Liver (tissue), 9 donors: ENCODE results near the gene CFAP99. TPM values are rescaled to one million over a fixed set of nuclear protein-coding genes. Genes with fewer than 3 reads are reported as not detected.

Experiments used
- DNase-seq: peaks from one replicate; pipeline ENCODE4 v3.0.0-alpha.2; 2017; ENCODE audit warnings: low spot score
- H3K27ac ChIP-seq, 2 donors: one replicate each; pipeline ENCODE4 v1.7.0; 2013; ENCODE audit warnings: inconsistent platforms in 2 of 2, low read length in 2 of 2, control low read depth in 1 of 2, low read depth in 1 of 2, mild to moderate bottlenecking in 1 of 2
- H3K27me3 ChIP-seq, 4 donors: one replicate each; pipeline versions ENCODE4 v1.6.1 to v1.7.0; 2013; ENCODE audit warnings: low read length in 3 of 4, inconsistent platforms in 1 of 4, mild to moderate bottlenecking in 1 of 4, moderate library complexity in 1 of 4; ENCODE audit not compliant: control insufficient read depth in 4 of 4, insufficient read depth in 4 of 4
- H3K36me3 ChIP-seq, 4 donors: one replicate each; pipeline versions ENCODE4 v1.6.1 to v1.7.0; 2013; ENCODE audit warnings: low read length in 3 of 4, mild to moderate bottlenecking in 3 of 4, low read depth in 1 of 4, moderate library complexity in 1 of 4; ENCODE audit not compliant: control insufficient read depth in 4 of 4, insufficient read depth in 3 of 4
- H3K4me1 ChIP-seq, 4 donors: one replicate each; pipeline versions ENCODE4 v1.6.1 to v1.7.0; 2013; ENCODE audit warnings: low read length in 3 of 4, mild to moderate bottlenecking in 3 of 4, moderate library complexity in 1 of 4; ENCODE audit not compliant: control insufficient read depth in 4 of 4, insufficient read depth in 4 of 4
- H3K4me3 ChIP-seq, 3 donors: one replicate each; pipeline versions ENCODE4 v1.6.1 to v1.7.0; 2013; ENCODE audit warnings: low read length in 3 of 3, control low read depth in 1 of 3, low read depth in 1 of 3, mild to moderate bottlenecking in 1 of 3
- H3K9ac ChIP-seq, 2 donors: one replicate each; pipeline ENCODE4 v1.7.0; 2013; ENCODE audit warnings: low read length in 2 of 2, mild to moderate bottlenecking in 2 of 2, moderate library complexity in 2 of 2, control low read depth in 1 of 2, low read depth in 1 of 2
- H3K9me3 ChIP-seq, 4 donors: one replicate each; pipeline versions ENCODE4 v1.6.1 to v1.7.0; 2013; ENCODE audit warnings: low read length in 3 of 4; ENCODE audit not compliant: control insufficient read depth in 4 of 4
- ATF3 ChIP-seq: IDR thresholded peaks from 2 replicates; pipeline ENCODE4 v1.6.1; 2016; ENCODE audit warnings: antibody characterized with exemption
- CTCF ChIP-seq: fragments of 150-350 bp; IDR thresholded peaks from 2 replicates; pipeline ENCODE4 v1.5.1; 2017; ENCODE audit warnings: improper control_type of control experiment, low read depth, low read length; ENCODE audit not compliant: missing input control
- EGR1 ChIP-seq, 2 donors: IDR thresholded peaks; 2 replicates each; pipeline ENCODE4 v1.6.1; 2016 to 2018; ENCODE audit warnings: antibody characterized with exemption in 2 of 2, low read depth in 2 of 2
- FOXA1 ChIP-seq: IDR thresholded peaks from 2 replicates; pipeline ENCODE4 v1.6.1; 2016; ENCODE audit warnings: antibody characterized with exemption
- FOXA2 ChIP-seq: IDR thresholded peaks from 2 replicates; pipeline ENCODE4 v1.6.1; 2016; ENCODE audit warnings: antibody characterized with exemption
- GABPA ChIP-seq, 2 donors: IDR thresholded peaks in 1 of 2; conservative IDR thresholded peaks in 1 of 2; 2 replicates each; pipeline ENCODE4 v1.6.1; 2016; ENCODE audit warnings: antibody characterized with exemption in 2 of 2, mild to moderate bottlenecking in 1 of 2, moderate library complexity in 1 of 2
- HNF4A ChIP-seq, 2 donors: conservative IDR thresholded peaks; 2 replicates each; pipeline ENCODE4 v1.6.1; 2016; ENCODE audit warnings: antibody characterized with exemption in 2 of 2, mild to moderate bottlenecking in 2 of 2
- HNF4G ChIP-seq: IDR thresholded peaks from 2 replicates; pipeline ENCODE4 v1.6.1; 2016; ENCODE audit warnings: antibody characterized with exemption
- JUND ChIP-seq, 2 donors: IDR thresholded peaks; 2 replicates each; pipeline ENCODE4 v1.6.1; 2016; ENCODE audit warnings: antibody characterized with exemption in 2 of 2
- MAX ChIP-seq: IDR thresholded peaks from 2 replicates; pipeline ENCODE4 v1.6.1; 2016; ENCODE audit warnings: antibody characterized with exemption
- NR2F2 ChIP-seq: IDR thresholded peaks from 2 replicates; pipeline ENCODE4 v1.6.1; 2016; ENCODE audit warnings: antibody characterized with exemption
- RAD21 ChIP-seq, 2 donors: IDR thresholded peaks; 2 replicates each; pipeline ENCODE4 v1.6.1; 2016; ENCODE audit warnings: antibody characterized with exemption in 2 of 2, mild to moderate bottlenecking in 2 of 2
- REST ChIP-seq: IDR thresholded peaks from 2 replicates; pipeline ENCODE4 v1.6.1; 2016; ENCODE audit warnings: antibody characterized with exemption, mild to moderate bottlenecking
- RXRA ChIP-seq, 2 donors: IDR thresholded peaks; 2 replicates each; pipeline ENCODE4 v1.6.1; 2017 to 2018; ENCODE audit warnings: antibody characterized with exemption in 2 of 2, mild to moderate bottlenecking in 1 of 2
- SP1 ChIP-seq: IDR thresholded peaks from 2 replicates; pipeline ENCODE4 v1.6.1; 2018; ENCODE audit warnings: antibody characterized with exemption, mild to moderate bottlenecking
- TAF1 ChIP-seq: conservative IDR thresholded peaks from 2 replicates; pipeline ENCODE4 v1.6.1; 2016; ENCODE audit warnings: antibody characterized with exemption, mild to moderate bottlenecking
- YY1 ChIP-seq: IDR thresholded peaks from 2 replicates; pipeline ENCODE4 v1.6.1; 2016; ENCODE audit warnings: antibody characterized with exemption, mild to moderate bottlenecking
- ZBTB33 ChIP-seq: IDR thresholded peaks from 2 replicates; pipeline ENCODE4 v1.6.1; 2016; ENCODE audit warnings: antibody characterized with exemption
- WGBS: extraction: QIAGEN DNeasy Blood & Tissue Kit; methylation state at CpG from one replicate; pipeline ENCODE4 v1.1.7; 2013; 5-methylcytosine and 5-hydroxymethylcytosine counted together
- polyA plus RNA-seq, 2 donors: library from polyadenylated mRNA; stranded (reverse) in 1 of 2; unstranded in 1 of 2; fragments of 200-250 nt in 1 of 2; fragments of >200 nt in 1 of 2; fragmentation: Nextera tagmentation in 1 of 2; extraction: Ambion mirVana in 1 of 2; gene quantifications; one replicate each; pipeline versions ENCODE4 v1.2.1 to v1.2.3, GENCODE V29; 2013 to 2015
- total RNA-seq, 2 donors: library from RNA; depleted of rRNA; stranded (reverse); fragments of >200 nt; gene quantifications; one replicate each; pipeline ENCODE4 v1.2.3, GENCODE V29; 2014
- donor health status: healthy.
- donor health status: healthy.
- donor health status: healthy.
- donor health status: healthy.
- donor health status: healthy.

Gene CFAP99
- total and polyA plus RNA-seq, 4 donors, result 0.33 to 0.36 TPM; not detected in 2

GRCh38 chr4:2492970-2493369, 74.2 kb downstream of the CFAP99 start:
- H3K36me3 ChIP-seq, result peaks cover 6 to 39% (median 30%) of the 10 kb centered on the region in 4 donors
- DNase-seq, result no peak
- no peaks in the 10 kb centered on the region for H3K27me3 ChIP-seq
- H3K9ac ChIP-seq, result no peak overlapping the region
- WGBS, result 86% methylated on average over 1 of the region's 1 CpG
- TF ChIP-seq EGR1 (IDR thresholded peaks at IDR 0.05; ENCODE audit: low read depth in 2 of 2) (no peak), MAX (no peak), SP1 (no peak), YY1 (no peak), FOXA1 (no peak)
- H3K27ac ChIP-seq, result no peak overlapping the region
- H3K9me3 ChIP-seq, result no peaks in the 10 kb centered on the region
- no peak overlapping the region for H3K4me3 ChIP-seq
- peaks cover 0 to 3% (median 1%) of the 10 kb centered on the region in 4 donors for H3K4me1 ChIP-seq

GRCh38 chr4:2494992-2495391, 76.2 kb downstream of the CFAP99 start:
- no peak for DNase-seq
- Histone ChIP-seq H3K4me3 (no peak overlapping the region), H3K4me1 (peaks cover 0 to 3% (median 1%) of the 10 kb centered on the region in 4 donors), H3K27ac (no peak overlapping the region), H3K9ac (no peak overlapping the region), H3K27me3 (no peaks in the 10 kb centered on the region), H3K9me3 (no peaks in the 10 kb centered on the region), H3K36me3 (peaks cover 10 to 47% (median 34%) of the 10 kb centered on the region in 4 donors)
- WGBS, result 89% methylated on average over 3 of the region's 3 CpGs
- peak; percentile 58 for TF ChIP-seq NR2F2
- no peak for TF ChIP-seq FOXA2

- Histone ChIP-seq H3K4me3 (no peak overlapping the region), H3K9me3 (no peaks in the 10 kb centered on the region), H3K4me1 (peaks cover 0 to 3% (median 1%) of the 10 kb centered on the region in 4 donors), H3K27me3 (no peaks in the 10 kb centered on the region), H3K9ac (no peak overlapping the region), H3K36me3 (peaks cover 15 to 57% (median 43%) of the 10 kb centered on the region in 4 donors), H3K27ac (no peak overlapping the region)
- DNase-seq, result no peak
- WGBS, result 97% methylated on average over 4 of the region's 4 CpGs
- no peak for TF ChIP-seq REST
- TF ChIP-seq TAF1, result no peak
- no peak for TF ChIP-seq NR2F2
- no peak for TF ChIP-seq HNF4G
- TF ChIP-seq ZBTB33, result no peak
- no peak for TF ChIP-seq GABPA (IDR thresholded peaks at IDR 0.05 in 1 of 2, conservative IDR thresholded peaks at IDR 0.05 in 1 of 2)
- no peak for TF ChIP-seq SP1
- no peak for TF ChIP-seq JUND (IDR thresholded peaks at IDR 0.05)
- TF ChIP-seq YY1, result no peak
- no peak for TF ChIP-seq EGR1 (IDR thresholded peaks at IDR 0.05; ENCODE audit: low read depth in 2 of 2)
- TF ChIP-seq FOXA2, result no peak
- no peak for TF ChIP-seq MAX
- no peak for TF ChIP-seq ATF3
- TF ChIP-seq RXRA (IDR thresholded peaks at IDR 0.05), result no peak
- no peak for TF ChIP-seq RAD21 (IDR thresholded peaks at IDR 0.05)
- TF ChIP-seq FOXA1, result no peak
- no peak for TF ChIP-seq CTCF
- TF ChIP-seq HNF4A (conservative IDR thresholded peaks at IDR 0.05), result no peak
These were observed 78.6 kb downstream of the CFAP99 start for GRCh38 chr4:2497324-2497723.
